ENCODE measurements around the gene AQP11.

The AQP11 gene

DNA sequence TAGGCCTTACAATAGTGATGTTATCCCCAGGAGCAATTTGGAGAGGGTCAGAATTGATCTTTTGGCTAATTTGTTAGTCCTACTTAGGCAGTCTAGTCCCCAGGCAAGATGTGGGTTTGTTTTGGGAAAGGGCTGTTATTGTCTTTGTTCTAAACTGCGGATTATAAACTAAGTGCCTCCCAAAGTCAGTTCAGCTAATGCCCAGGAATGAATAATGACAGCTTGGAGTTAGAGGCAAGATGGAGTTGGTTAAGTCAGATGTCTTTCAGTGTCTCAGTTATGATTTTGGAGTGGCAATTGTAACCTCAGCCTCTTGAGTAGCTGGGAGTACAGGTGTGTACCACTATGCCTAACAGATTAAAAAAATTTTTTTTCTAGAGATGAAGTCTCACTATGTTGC lies 55.1 kb downstream of the AQP11 start:
- no peak for DNase-seq
- in situ Hi-C loops (cut with HindIII; ENCODE audit: low pct_ligation_motif_present, low pct_unique_long_range_greater_than_20kb, low sequenced_read_pairs): no loop called here

DNA sequence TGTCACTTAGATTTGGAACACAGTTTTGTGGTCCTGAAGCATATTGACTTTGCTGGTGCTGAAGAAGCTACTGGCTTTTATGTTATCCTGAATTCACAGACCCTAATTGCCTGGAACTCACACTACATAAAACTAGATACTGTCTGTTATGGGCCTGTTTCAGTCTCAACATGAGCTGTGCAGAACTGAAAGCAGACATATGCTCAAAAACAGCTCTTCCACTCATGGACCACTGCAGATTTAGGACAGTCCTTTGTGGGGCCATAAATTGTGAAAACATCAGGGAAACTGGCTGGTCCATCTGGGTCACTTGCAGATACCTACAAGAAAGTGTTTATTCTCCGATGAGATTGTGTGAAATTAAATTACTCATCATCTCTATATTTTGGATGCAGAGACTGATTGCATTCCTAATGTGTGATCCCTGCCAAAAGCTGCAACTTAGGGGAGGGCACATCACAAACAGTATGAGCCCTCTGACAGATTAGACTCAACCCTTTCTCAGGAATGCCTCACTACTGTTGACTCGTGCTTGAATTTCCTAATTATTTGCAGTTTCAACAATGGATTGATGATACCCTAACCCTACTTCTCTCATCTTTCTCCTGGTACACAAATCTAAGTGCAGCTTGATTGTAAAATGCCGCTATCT lies 58.0 kb downstream of the AQP11 start:
- in situ Hi-C loops (cut with HindIII; ENCODE audit: low pct_ligation_motif_present, low pct_unique_long_range_greater_than_20kb, low sequenced_read_pairs): no loop called here
- no peak for DNase-seq

DNA sequence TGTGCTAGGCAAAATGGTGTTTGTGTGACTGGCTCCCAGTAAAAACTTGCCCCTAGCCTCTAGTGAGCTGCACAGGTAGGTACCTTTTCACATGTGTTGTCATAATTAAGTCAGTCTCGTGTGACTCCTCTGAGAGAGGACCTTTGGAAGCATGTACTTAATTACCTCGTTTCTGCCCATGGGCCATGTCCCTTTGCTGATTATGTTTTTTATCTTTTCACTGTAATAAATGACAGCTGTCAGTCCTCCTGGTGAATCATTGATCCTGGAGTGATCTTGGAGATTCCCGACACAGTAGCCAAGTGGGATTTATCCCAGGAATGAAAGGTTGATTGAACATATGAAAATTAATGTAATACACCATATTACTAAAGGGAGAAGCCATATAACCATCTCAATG lies 60.4 kb downstream of the AQP11 start:
- in situ Hi-C loops (cut with HindIII; ENCODE audit: low pct_ligation_motif_present, low pct_unique_long_range_greater_than_20kb, low sequenced_read_pairs): no loop called here
- DNase-seq: no peak

DNA sequence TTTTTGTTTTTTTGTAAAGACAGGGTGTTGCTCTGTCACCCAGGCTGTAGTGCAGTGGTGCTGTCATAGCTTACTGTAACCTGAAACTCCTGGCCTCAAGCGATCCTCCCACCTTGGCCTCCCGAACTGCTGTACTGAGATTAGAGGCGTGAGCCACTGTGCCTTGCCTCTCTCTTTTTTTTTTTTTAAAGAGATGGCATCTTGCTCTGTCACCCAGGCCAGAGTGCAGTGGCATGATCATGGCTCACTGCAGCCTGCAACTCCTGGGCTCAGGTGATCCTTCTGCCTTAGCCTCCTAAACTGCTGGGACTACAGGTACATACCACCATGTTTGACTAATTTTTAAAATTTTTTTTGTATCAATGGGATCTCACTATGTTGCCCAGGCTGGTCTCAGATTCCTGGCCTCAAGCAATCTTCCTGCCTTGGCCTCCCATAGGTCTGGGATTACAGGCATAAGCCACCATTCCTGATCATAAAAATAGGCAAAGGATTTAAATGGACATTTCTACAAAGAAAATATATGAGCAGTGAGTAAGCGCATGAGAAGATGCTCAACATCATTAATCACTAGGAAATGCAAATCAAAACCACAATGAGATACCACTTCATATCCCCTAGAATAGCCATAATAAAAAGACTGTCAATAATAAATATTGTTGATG lies 65.1 kb downstream of the AQP11 start:
- in situ Hi-C loops (cut with HindIII; ENCODE audit: low pct_ligation_motif_present, low pct_unique_long_range_greater_than_20kb, low sequenced_read_pairs): no loop called here
- no peak for DNase-seq

DNA sequence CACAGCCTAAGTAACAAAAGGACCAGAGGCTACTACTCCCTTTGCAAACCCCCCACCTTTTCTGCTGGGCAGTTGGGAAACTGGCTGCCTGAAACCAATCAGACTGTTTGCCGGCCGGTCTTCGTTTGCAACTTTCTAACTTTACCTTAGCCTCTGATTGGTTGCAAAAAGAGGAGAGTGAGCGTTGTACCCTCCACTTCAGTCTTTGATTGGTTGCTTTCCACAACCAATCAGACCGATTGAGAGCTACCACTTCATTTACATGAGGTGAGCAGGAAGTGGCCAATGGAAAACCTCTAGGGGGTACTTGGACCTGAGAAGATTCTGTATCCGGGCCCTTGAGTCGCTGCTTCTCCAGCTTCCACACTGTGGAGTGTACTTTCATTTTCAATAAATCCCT lies 66.6 kb downstream of the AQP11 start:
- in situ Hi-C loops (cut with HindIII; ENCODE audit: low pct_ligation_motif_present, low pct_unique_long_range_greater_than_20kb, low sequenced_read_pairs): no loop called here
- DNase-seq: no peak

DNA sequence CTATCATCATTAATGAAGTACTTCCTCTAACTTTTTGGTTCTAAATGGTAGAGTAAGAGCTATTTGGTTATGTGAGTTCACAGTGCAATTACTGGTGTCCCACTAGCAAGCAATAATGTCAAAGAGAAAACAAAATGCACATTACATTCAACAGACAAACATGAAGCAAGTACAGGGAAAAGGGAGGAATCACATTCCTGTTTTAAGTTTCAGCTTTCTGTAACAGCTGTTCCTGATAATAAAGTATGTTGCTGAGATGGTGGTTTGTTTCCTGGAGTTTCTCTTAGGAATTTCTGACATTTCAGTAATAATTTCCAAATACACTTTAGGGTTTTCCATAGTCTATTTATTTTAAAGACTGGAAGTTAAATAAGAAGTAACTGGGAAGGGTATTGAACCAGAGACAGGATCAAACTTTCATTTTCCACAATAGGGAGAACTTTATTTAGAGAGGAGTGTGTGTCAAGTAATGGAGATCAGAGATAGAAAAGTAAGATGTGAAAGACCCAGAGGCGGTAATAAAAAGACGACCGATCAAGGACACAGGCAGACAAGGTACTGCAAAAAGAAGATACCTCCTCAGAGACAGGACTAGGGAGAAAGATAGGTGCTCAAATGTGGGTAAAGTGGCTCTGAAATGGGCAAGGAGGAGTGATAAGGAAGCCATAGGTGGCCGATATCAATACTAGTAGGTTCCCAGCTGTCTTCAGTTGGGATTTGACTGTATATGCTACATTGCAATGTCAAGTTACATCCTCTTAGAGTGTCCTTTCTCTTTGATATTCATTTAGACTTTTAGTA lies 68.7 kb downstream of the AQP11 start:
- DNase-seq: no peak
- in situ Hi-C loops (cut with HindIII; ENCODE audit: low pct_ligation_motif_present, low pct_unique_long_range_greater_than_20kb, low sequenced_read_pairs): no loop called here

Data from ACHN (cell line).